Vagina (tissue), 2 donors: Measurements from ENCODE around the gene B4GALT5.

Experiments used
- POLR2A ChIP-seq, 2 donors: fragments of 450-650 bp; IDR thresholded peaks; one replicate each; pipeline ENCODE4 v1.6.1; 2017; ENCODE audit warnings: antibody characterized with exemption in 2 of 2, mild to moderate bottlenecking in 2 of 2, moderate library complexity in 2 of 2
- POLR2AphosphoS5 ChIP-seq, 2 donors: sonication (generic); formaldehyde crosslinking; IDR thresholded peaks; one replicate each; pipeline ENCODE4 v1.9.0; 2017; ENCODE audit warnings: antibody characterized with exemption in 2 of 2, mild to moderate bottlenecking in 2 of 2, low read depth in 1 of 2; ENCODE audit not compliant: insufficient read depth in 1 of 2
- TF ChIP-seq, protein P1 (sequence below), 3 experiments: fragments of 450-650 bp in 2 of 3; fragments of 200-600 bp in 1 of 3; sonication (generic) in 1 of 3; IDR thresholded peaks; one replicate each; pipeline ENCODE4 v1.5.1; 2017 to 2019; ENCODE audit warnings: antibody characterized with exemption in 3 of 3, mild to moderate bottlenecking in 2 of 3, moderate library complexity in 2 of 3

DNA sequence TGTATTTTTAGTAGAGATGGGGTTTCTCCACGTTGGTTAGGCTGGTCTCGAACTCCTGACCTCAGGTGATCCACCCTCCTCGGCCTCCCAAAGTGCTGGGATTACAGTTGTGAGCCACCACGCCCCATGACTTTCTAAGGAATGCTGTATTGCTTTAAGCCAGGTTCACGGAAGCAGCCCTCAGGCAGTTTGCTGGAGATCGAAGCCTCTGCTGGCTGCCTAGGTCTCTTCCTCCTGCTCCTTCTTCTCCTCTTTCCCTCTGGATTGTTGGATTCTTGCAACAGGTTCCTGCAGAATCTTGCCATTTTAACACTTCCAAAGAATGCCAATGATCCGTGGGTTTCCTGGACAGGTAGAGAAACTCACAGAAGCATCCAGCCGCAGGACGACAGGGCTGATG is 29.3 kb upstream of the B4GALT5 start:
- TF ChIP-seq POLR2A (IDR thresholded peaks at IDR 0.05) = no peak
- TF ChIP-seq POLR2AphosphoS5 (IDR thresholded peaks at IDR 0.05; ENCODE audit: insufficient read depth in 1 of 2, low read depth in 1 of 2) = no peak
- TF ChIP-seq, protein P1, sequence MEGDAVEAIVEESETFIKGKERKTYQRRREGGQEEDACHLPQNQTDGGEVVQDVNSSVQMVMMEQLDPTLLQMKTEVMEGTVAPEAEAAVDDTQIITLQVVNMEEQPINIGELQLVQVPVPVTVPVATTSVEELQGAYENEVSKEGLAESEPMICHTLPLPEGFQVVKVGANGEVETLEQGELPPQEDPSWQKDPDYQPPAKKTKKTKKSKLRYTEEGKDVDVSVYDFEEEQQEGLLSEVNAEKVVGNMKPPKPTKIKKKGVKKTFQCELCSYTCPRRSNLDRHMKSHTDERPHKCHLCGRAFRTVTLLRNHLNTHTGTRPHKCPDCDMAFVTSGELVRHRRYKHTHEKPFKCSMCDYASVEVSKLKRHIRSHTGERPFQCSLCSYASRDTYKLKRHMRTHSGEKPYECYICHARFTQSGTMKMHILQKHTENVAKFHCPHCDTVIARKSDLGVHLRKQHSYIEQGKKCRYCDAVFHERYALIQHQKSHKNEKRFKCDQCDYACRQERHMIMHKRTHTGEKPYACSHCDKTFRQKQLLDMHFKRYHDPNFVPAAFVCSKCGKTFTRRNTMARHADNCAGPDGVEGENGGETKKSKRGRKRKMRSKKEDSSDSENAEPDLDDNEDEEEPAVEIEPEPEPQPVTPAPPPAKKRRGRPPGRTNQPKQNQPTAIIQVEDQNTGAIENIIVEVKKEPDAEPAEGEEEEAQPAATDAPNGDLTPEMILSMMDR (IDR thresholded peaks at IDR 0.05) = no peak
